Tibial nerve (tissue), 4 donors: ENCODE results near the gene CDR2L.

Source experiments
- CTCF ChIP-seq, 5 experiments: fragments of 200-600 bp in 3 of 5; fragments of 450-650 bp in 2 of 5; sonication (generic) in 3 of 5; IDR thresholded peaks; one replicate each; pipeline ENCODE4 v1.5.1; 2016 to 2019; ENCODE audit warnings: antibody characterized with exemption in 5 of 5, mild to moderate bottlenecking in 3 of 5, moderate library complexity in 2 of 5
- EP300 ChIP-seq, 2 donors: sonication (generic); formaldehyde crosslinking; IDR thresholded peaks; one replicate each; pipeline ENCODE4 v1.6.1; 2017; ENCODE audit warnings: antibody characterized with exemption in 2 of 2, mild to moderate bottlenecking in 1 of 2
- POLR2A ChIP-seq, 2 donors: fragments of 450-650 bp; IDR thresholded peaks; one replicate each; pipeline ENCODE4 v1.6.1; 2017; ENCODE audit warnings: antibody characterized with exemption in 2 of 2, mild to moderate bottlenecking in 2 of 2, moderate library complexity in 2 of 2

DNA sequence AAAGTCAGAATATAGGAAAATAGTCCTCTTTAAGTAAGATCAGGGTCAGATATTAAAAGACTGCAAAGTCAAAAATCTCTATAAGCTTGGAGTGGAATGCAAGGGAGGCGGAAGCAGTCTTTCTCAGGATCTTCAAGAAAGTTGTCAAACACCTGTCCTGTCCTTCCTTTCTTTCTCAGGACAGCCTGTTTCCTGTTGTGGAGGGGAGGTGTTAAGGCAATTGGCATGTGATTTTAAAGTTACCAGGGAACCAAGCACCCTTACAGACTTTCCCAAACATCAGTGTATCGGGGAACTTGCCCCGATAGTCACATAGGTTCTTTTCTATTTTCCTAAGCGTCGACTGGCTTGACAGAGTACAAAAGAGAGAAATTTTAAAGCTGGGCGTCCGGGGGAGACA is 57.3 kb downstream of the CDR2L start:
- TF ChIP-seq POLR2A (IDR thresholded peaks at IDR 0.05) (no peak), EP300 (IDR thresholded peaks at IDR 0.05) (no peak), CTCF (IDR thresholded peaks at IDR 0.05) (no peak)
